ENCODE measurements around the gene CPNE5.

The CPNE5 gene

DNA sequence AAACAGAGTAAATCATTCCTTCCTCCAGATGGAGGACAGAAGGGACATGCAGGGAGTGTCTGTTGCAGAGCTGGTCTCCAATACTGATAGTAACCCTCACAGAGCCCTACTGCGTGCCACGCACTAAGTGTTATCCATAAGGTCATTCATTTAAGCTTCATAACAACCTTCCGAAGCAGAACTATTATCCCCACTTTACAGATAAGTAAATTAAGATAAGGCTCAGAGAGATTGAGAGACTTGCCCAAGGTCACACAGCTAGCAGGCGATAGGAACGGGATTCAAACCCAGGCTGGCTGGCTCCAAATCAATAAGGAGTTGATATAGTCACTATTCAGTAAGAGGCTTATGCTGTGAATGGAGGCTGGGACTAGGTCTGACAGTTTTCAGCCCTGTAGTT is 30.6 kb downstream of the CPNE5 start:
- H3K27me3 Mint-ChIP-seq = peaks cover 35% of the 10 kb centered on the region
- no peaks in the 10 kb centered on the region for H3K36me3 Mint-ChIP-seq (ENCODE audit: low read depth)
- H3K4me3 Mint-ChIP-seq = no peak overlapping the region
- H3K27ac Mint-ChIP-seq = no peak overlapping the region
- H3K9me3 Mint-ChIP-seq = no peaks in the 10 kb centered on the region
- intact Hi-C loops (cut with micrococcal nuclease) = no loop called here
- H3K4me1 Mint-ChIP-seq (ENCODE audit: low read depth) = no peaks in the 10 kb centered on the region

DNA sequence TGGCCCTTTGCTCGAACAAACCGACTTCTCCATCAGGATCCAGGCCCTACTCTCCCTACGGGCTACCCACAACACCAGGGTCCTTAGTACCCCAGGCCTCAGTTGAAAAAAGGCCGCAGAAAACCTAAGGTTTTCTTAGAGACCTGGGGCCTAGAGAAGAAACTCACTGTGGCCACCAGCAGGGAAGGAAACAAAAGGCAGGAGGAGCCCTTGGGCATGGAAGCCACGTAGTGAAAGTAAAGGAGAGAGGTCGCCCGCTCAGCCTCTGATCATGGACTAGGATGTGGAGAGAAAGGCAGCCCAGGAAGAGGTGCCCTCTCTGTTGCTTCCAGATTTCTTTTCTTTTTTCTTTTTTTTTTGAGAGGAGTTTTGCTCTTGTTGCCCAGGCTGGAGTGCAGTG is 31.5 kb downstream of the CPNE5 start:
- Mint-ChIP-seq H3K4me3 (no peak overlapping the region), H3K27ac (no peak overlapping the region), H3K27me3 (peaks cover 35% of the 10 kb centered on the region), H3K4me1 (ENCODE audit: low read depth) (no peaks in the 10 kb centered on the region), H3K9me3 (no peaks in the 10 kb centered on the region), H3K36me3 (ENCODE audit: low read depth) (no peaks in the 10 kb centered on the region)
- intact Hi-C loops (cut with micrococcal nuclease) = no loop called here

DNA sequence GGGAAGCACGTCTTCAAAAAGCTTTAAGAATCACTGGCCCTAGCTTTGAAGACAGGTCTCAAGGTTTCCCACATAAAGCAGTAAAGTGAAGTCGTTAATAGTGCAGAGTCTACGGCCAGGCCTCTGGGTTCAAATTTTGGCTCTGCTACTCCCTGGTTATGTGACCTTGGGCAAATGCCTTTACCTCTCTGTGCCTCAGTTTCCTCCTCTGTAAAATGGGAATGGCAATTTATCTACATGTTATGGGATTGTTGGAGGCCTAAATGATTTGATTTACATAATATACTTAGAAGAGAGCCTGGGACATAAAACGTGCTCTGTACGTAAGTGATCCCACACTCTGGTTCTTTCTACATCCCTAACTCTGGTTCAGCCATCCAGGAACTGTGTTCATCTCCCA is 32.1 kb downstream of the CPNE5 start:
- Mint-ChIP-seq H3K36me3 (ENCODE audit: low read depth) (no peaks in the 10 kb centered on the region), H3K4me3 (no peak overlapping the region), H3K4me1 (ENCODE audit: low read depth) (no peaks in the 10 kb centered on the region), H3K9me3 (no peaks in the 10 kb centered on the region), H3K27me3 (peaks cover 35% of the 10 kb centered on the region), H3K27ac (no peak overlapping the region)
- intact Hi-C loops (cut with micrococcal nuclease) = no loop called here

DNA sequence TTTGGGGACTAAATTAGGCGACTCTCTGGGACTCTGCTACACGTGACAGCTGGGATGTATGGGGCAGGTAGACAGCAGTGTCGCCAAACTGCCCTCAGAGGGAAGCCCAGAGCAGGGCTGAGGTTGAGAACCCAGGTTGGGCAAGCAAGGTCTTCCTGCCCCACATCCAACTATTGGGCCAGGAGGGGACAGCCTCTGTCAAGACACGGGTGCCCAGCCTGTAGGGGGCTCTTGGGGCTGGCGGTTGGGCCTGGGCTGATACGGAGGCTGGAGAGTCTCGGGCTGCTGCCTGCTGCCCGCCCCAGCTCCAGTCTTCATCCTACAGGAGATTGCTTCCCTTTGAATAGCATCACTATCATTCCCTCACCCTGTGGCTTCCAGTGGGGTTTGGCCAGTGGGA is 33.3 kb downstream of the CPNE5 start:
- H3K27ac Mint-ChIP-seq = no peak overlapping the region
- H3K27me3 Mint-ChIP-seq = peaks cover 35% of the 10 kb centered on the region
- H3K9me3 Mint-ChIP-seq = no peaks in the 10 kb centered on the region
- no peaks in the 10 kb centered on the region for H3K36me3 Mint-ChIP-seq (ENCODE audit: low read depth)
- no peak overlapping the region for H3K4me3 Mint-ChIP-seq
- intact Hi-C loops (cut with micrococcal nuclease) = no loop called here
- H3K4me1 Mint-ChIP-seq (ENCODE audit: low read depth) = no peaks in the 10 kb centered on the region

DNA sequence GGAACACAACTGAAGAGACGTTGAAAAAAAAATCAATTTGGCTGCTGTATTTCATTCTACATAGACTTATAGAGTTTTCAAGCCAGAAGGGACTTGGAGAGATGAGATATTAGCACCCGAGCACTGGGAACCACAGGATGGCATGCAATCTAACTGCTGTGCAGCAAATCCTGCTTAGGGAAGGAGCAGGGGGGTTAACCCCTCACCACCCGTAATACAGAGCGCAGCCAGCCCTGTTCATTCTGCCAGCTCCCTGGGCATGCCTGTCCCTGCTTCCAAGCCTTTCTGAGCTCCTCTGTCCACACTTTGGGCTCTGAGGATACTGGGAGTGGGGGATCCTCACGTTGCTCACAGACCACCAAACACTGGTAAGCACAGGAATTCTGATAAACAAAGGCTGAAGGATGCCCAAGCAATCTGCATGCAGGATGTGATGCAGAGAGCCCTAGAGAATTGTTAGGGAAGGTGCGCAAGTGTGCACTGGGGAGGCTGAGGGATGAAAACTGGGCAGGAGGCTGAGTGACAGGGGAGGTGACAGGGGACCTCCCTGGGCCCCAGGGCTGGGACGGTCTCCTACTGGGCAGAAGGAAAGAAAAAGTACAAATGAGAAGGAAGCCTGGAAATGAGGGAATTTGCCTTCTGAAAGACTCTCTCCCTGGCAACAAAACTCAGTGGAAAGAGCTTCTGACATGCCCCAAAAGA is 34.0 kb downstream of the CPNE5 start:
- Mint-ChIP-seq H3K4me3 (no peak overlapping the region), H3K9me3 (no peaks in the 10 kb centered on the region), H3K4me1 (ENCODE audit: low read depth) (no peaks in the 10 kb centered on the region), H3K36me3 (ENCODE audit: low read depth) (no peaks in the 10 kb centered on the region), H3K27ac (no peak overlapping the region), H3K27me3 (peaks cover 33% of the 10 kb centered on the region)
- intact Hi-C loops (cut with micrococcal nuclease) = no loop called here

DNA sequence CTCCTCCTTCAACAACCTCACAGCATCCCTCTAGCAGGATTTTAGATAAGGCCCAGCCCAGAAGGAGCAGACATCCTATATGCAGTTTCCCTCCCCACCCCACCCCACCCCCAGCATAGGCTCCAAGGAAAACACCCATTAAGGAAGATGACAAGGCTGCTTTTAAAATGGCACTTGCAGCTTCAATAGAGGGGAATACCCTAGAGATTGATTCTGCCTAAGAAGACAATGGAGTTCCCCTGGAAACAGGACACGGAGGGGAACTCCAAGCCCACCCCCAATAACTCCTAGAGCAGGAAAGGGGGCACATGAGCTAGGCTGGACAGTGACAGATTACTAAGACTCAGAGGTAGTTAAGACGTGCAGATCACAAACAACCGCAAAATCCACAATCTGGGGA is 34.7 kb downstream of the CPNE5 start:
- H3K27me3 Mint-ChIP-seq = peaks cover 33% of the 10 kb centered on the region
- intact Hi-C loops (cut with micrococcal nuclease) = no loop called here
- no peak overlapping the region for H3K27ac Mint-ChIP-seq
- no peak overlapping the region for H3K4me3 Mint-ChIP-seq
- H3K9me3 Mint-ChIP-seq = no peaks in the 10 kb centered on the region
- no peaks in the 10 kb centered on the region for H3K36me3 Mint-ChIP-seq (ENCODE audit: low read depth)
- H3K4me1 Mint-ChIP-seq (ENCODE audit: low read depth) = no peaks in the 10 kb centered on the region

DNA sequence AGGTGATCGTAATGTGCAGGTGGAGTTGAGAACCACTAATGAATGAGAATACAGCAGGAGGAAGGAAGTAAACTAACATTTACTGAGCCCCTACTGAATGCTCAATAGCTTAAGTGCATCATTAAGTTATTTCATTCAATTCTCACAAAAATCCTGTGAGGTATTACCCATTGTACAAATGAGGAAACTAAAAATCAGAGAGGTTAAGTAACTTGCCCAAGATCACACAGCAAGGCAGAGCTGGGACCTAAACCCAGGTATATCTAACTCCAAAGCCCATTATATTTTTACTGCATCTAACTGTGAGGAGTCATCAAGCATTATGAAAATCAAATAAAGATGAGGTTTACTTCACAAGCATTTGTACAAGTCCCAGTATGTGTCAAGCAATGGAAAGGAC is 35.3 kb downstream of the CPNE5 start:
- H3K36me3 Mint-ChIP-seq (ENCODE audit: low read depth) = no peaks in the 10 kb centered on the region
- peaks cover 28% of the 10 kb centered on the region for H3K27me3 Mint-ChIP-seq
- H3K9me3 Mint-ChIP-seq = no peaks in the 10 kb centered on the region
- no peak overlapping the region for H3K27ac Mint-ChIP-seq
- intact Hi-C loops (cut with micrococcal nuclease) = no loop called here
- H3K4me3 Mint-ChIP-seq = no peak overlapping the region
- no peaks in the 10 kb centered on the region for H3K4me1 Mint-ChIP-seq (ENCODE audit: low read depth)

DNA sequence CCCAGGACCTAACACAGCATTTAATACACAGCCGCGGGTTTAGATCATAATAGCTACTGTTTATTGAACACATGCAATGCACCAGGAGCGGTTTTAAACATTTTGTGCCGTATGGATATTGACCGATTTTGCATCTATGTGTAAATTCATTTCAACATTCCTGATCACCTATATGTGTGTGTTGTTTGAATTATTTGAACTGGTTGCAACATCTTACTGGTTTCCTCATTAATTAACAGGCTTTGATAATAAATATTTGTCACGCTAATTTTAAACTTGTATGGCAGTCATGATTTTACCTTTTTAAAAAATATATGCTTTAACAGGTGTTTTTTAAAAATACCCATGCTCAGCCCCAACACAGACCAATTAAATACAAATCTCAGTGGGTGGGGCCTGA is 35.8 kb downstream of the CPNE5 start:
- Mint-ChIP-seq H3K27me3 (peaks cover 28% of the 10 kb centered on the region), H3K4me3 (no peak overlapping the region), H3K9me3 (no peaks in the 10 kb centered on the region), H3K27ac (no peak overlapping the region), H3K4me1 (ENCODE audit: low read depth) (no peaks in the 10 kb centered on the region), H3K36me3 (ENCODE audit: low read depth) (no peaks in the 10 kb centered on the region)
- intact Hi-C loops (cut with micrococcal nuclease) = no loop called here

DNA sequence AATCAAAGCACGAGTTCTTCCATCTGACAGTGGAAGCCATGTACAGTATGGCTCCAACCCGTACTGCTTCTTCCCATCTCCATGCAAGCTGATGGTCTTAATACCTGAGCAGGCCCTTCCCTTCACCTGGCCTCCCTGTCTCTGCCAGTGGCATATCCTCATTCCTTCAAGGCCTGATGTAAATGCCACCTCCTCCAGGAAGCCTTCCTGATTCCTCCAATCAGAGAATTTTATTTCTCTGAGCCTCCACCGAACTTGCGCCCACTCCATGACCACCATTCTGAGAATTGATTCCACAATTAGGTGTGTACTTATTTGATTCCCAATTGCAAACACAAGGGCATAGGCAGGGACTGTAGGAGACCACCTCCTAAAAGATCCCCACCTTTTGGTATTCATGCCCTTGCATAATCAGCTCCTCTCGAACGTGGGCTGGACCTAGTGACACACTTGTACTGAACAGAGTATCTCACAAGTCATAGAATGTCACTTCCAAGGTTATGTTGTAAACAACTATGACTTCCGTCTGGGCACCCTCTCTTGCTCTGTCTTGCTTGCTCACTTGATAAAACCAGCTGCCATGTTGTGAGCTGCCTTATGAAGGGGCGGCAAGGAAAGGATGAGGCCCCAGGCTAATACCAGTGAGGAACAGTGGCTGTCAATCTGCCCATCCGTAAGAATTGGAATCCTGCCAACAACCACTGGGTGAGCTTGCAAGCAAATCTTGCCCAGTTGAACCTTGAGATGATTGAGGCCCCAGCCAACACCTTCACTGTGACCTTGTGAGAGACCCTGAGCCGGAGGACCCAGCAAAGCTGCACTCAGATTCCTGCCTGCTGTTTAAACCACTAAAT is 38.8 kb downstream of the CPNE5 start:
- H3K4me3 Mint-ChIP-seq = no peak overlapping the region
- intact Hi-C loops (cut with micrococcal nuclease) = no loop called here
- H3K36me3 Mint-ChIP-seq (ENCODE audit: low read depth) = no peaks in the 10 kb centered on the region
- H3K27ac Mint-ChIP-seq = no peak overlapping the region
- H3K9me3 Mint-ChIP-seq = no peaks in the 10 kb centered on the region
- H3K4me1 Mint-ChIP-seq (ENCODE audit: low read depth) = no peaks in the 10 kb centered on the region
- peaks cover 13% of the 10 kb centered on the region for H3K27me3 Mint-ChIP-seq

DNA sequence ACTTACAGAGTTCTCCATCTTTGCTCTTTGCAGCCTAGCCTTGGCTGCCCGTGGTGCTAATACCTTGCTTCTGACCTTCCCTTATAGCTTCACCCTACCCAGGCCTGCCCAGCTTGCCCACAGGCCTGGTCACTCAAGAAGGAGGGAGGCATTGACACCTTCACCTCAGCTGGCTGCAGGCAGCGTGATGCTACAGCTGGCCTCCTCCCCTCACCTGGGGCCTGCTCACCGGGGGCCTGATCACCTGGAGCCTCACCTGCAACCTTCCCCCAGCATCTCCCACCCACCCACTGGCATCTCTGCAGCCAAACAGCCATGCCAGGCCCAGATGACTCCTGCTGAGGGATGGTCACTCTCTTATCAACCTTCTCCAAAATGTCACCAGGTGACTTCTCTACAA is 40.4 kb downstream of the CPNE5 start:
- peaks cover 6% of the 10 kb centered on the region for H3K27me3 Mint-ChIP-seq
- no peaks in the 10 kb centered on the region for H3K4me1 Mint-ChIP-seq (ENCODE audit: low read depth)
- H3K9me3 Mint-ChIP-seq = no peaks in the 10 kb centered on the region
- H3K36me3 Mint-ChIP-seq (ENCODE audit: low read depth) = no peaks in the 10 kb centered on the region
- no peak overlapping the region for H3K27ac Mint-ChIP-seq
- H3K4me3 Mint-ChIP-seq = no peak overlapping the region
- intact Hi-C loops (cut with micrococcal nuclease) = no loop called here

DNA sequence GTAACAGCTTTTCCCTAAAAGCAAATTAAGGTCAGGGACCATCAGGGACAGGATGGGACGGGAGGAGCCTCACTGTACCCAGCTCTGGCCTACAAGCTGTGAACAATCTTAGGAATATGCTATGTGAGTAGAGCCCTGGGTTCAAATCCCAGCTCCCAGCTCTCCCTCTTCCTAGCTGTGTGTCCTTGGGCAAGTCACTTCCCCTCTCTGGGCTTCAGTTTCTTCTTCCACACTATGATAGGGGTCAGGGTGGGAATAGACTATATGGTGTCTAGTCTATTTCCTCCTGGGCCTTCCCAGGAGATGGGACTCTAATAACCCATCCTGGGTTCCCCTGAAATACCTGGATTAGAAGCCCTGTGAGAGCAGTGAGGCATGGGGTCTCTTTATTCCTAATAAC is 41.6 kb downstream of the CPNE5 start:
- Mint-ChIP-seq H3K27ac (no peak overlapping the region), H3K4me3 (no peak overlapping the region), H3K9me3 (no peaks in the 10 kb centered on the region), H3K27me3 (peaks cover 15% of the 10 kb centered on the region), H3K4me1 (ENCODE audit: low read depth) (no peaks in the 10 kb centered on the region), H3K36me3 (ENCODE audit: low read depth) (no peaks in the 10 kb centered on the region)
- intact Hi-C loops (cut with micrococcal nuclease) = no loop called here

DNA sequence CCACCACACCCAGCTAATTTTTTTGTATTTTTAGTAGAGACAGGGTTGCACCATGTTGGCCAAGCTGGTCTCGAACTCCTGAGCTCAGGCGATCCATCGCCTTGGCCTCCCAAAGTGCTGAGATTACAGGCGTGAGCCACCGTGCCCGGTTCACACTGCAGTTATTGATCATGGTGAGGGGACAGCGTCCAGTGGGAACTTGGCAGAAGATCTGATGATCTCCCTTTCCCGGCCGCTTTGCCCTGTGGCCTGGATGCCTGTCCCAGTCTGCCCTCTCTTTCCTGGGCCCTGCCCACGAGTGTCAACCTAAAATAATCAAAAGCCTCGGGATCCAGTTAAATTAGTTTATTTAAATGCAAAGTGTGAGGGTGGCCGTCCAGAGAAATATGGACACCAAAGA is 42.2 kb downstream of the CPNE5 start:
- H3K9me3 Mint-ChIP-seq = no peaks in the 10 kb centered on the region
- intact Hi-C loops (cut with micrococcal nuclease) = no loop called here
- H3K27me3 Mint-ChIP-seq = peaks cover 20% of the 10 kb centered on the region
- H3K36me3 Mint-ChIP-seq (ENCODE audit: low read depth) = no peaks in the 10 kb centered on the region
- H3K4me3 Mint-ChIP-seq = no peak overlapping the region
- no peaks in the 10 kb centered on the region for H3K4me1 Mint-ChIP-seq (ENCODE audit: low read depth)
- no peak overlapping the region for H3K27ac Mint-ChIP-seq

DNA sequence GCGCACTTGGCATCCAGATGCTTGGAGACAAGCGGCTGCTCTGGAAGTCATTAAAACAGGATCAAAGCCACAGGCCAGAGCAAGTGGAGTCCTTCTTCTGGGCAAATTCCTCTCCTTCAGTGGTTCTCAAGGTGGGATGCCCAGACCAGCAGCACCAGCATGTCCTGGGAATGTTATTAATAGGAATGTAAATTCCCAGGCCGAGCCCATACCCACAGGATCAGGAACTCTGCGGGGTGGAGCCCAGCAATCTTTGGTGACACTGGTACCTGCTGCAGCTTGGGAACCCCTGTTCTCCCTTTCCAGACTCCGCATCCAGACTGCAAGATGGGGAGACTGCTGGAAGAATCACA is 44.6 kb downstream of the CPNE5 start:
- H3K36me3 Mint-ChIP-seq (ENCODE audit: low read depth) = no peaks in the 10 kb centered on the region
- intact Hi-C loops (cut with micrococcal nuclease) = no loop called here
- H3K27ac Mint-ChIP-seq = no peak overlapping the region
- H3K4me1 Mint-ChIP-seq (ENCODE audit: low read depth) = no peaks in the 10 kb centered on the region
- no peaks in the 10 kb centered on the region for H3K9me3 Mint-ChIP-seq
- peaks cover 33% of the 10 kb centered on the region for H3K27me3 Mint-ChIP-seq
- no peak overlapping the region for H3K4me3 Mint-ChIP-seq

DNA sequence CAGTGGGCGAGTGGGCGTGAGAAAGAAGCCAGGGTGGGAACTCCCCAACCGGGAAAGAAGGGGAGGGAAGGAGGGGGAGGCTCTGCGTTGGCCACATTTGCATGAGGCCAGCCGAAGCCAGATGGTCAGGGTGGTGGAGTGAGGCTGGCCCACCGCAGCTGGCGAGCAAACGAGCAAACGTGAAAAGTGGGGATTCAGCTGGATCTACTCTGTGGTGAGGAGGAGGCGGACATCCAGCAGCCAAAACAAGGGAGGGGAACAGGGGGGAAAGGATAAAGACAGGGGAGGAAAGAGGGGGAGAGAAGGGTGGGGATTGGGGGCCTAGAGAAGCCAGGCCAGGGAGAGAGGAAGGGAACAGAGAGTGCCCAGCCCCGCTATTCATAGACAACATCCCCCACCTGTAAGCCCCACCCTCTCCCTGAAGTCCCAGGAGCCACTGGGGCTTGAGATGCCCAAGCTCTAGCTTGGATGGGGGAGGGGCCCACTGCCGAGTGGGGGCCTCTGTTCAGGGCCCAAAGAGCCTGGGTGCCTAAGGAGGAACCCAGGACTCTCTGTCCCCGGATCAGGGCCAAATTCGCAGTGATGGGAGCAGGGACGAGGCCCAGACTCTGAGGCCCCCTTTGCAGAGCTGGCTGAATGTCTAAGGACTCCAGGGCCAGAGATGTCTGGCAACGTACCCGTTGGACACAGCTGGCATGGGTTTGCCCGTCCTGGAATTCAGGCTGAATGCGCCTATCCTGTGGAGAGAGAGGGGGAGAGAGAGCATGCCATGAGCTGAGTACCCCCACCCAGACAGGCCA is 45.1 kb downstream of the CPNE5 start:
- H3K4me1 Mint-ChIP-seq (ENCODE audit: low read depth) = peaks cover under 1% of the 10 kb centered on the region
- intact Hi-C loops (cut with micrococcal nuclease) = no loop called here
- peaks cover 37% of the 10 kb centered on the region for H3K27me3 Mint-ChIP-seq
- H3K36me3 Mint-ChIP-seq (ENCODE audit: low read depth) = no peaks in the 10 kb centered on the region
- H3K9me3 Mint-ChIP-seq = no peaks in the 10 kb centered on the region
- no peak overlapping the region for H3K27ac Mint-ChIP-seq
- H3K4me3 Mint-ChIP-seq = no peak overlapping the region
